Aorta (tissue), 5 donors: ENCODE results near the gene THEM4. TPM values are rescaled to one million over a fixed set of nuclear protein-coding genes. Genes with fewer than 3 reads are reported as not detected.

Experiments
- ATAC-seq: fragments of 200-7000 bp; cut with Tn5 transposase; one replicate; pipeline ENCODE4 v1.9.1; 2022; ENCODE audit warnings: moderate library complexity; ENCODE audit not compliant: low FRiP score
- DNase-seq, 2 donors: peaks; one replicate each; pipeline ENCODE4 v3.0.0-alpha.2; 2020
- H3K27ac ChIP-seq, 2 donors: one replicate each; pipeline ENCODE4 v1.5.1; 2013; ENCODE audit warnings: low read length in 2 of 2, mild to moderate bottlenecking in 2 of 2, moderate library complexity in 2 of 2, control low read depth in 1 of 2, inconsistent platforms in 1 of 2, low read depth in 1 of 2
- H3K27me3 ChIP-seq, 2 donors: one replicate each; pipeline ENCODE4 v1.6.1; 2013; ENCODE audit warnings: control low read depth in 1 of 2, low read length in 1 of 2, mild to moderate bottlenecking in 1 of 2, moderate library complexity in 1 of 2; ENCODE audit not compliant: insufficient read depth in 2 of 2, control insufficient read depth in 1 of 2
- H3K36me3 ChIP-seq, 2 donors: one replicate each; pipeline ENCODE4 v1.6.1; 2013; ENCODE audit warnings: control low read depth in 1 of 2, low read length in 1 of 2, mild to moderate bottlenecking in 1 of 2; ENCODE audit not compliant: insufficient read depth in 2 of 2, control insufficient read depth in 1 of 2
- H3K4me1 ChIP-seq, 2 donors: one replicate each; pipeline ENCODE4 v1.6.1; 2013; ENCODE audit warnings: low read length in 2 of 2, control low read depth in 1 of 2, mild to moderate bottlenecking in 1 of 2, moderate library complexity in 1 of 2; ENCODE audit not compliant: insufficient read depth in 2 of 2, control insufficient read depth in 1 of 2
- H3K4me3 ChIP-seq, 2 donors: one replicate each; pipeline ENCODE4 v1.5.1; 2013; ENCODE audit warnings: low read length in 2 of 2, control low read depth in 1 of 2, mild to moderate bottlenecking in 1 of 2
- H3K9me3 ChIP-seq: one replicate; pipeline ENCODE4 v1.6.1; 2013; ENCODE audit warnings: mild to moderate bottlenecking, low read length; ENCODE audit not compliant: control insufficient read depth
- WGBS, 2 donors: extraction: QIAGEN DNeasy Blood & Tissue Kit; methylation state at CpG; one replicate each; pipeline ENCODE4 v1.1.7; 2013; 5-methylcytosine and 5-hydroxymethylcytosine counted together
- intact Hi-C, 2 donors: fragments of 100-400 bp; cut with DNase I; formaldehyde crosslinking; loops; one replicate each; pipeline versions ENCODE4 v1.14.2 to v1.15.0; 2022
- polyA plus RNA-seq, 2 donors: library from polyadenylated mRNA; stranded (reverse); fragments of 200-250 nt; gene quantifications; one replicate each; pipeline ENCODE4 v1.2.3, GENCODE V29; 2013
- total RNA-seq, 2 donors: library from RNA; stranded (reverse); fragmentation: NEBNext Ultra II Directional; extraction: Animal tissue kit (Norgen Biotek cat#: 25700); gene quantifications; one replicate each; pipeline ENCODE4 v1.2.1, GENCODE V29; 2021
- donor health status: healthy with polysubstance abuse.
- donor health status: Bipolar disorder and iron deficiency.
- donor health status: DM: no; HTN: no; CAD: no.
- donor health status: DM: no; HTN: no; CAD: no.
- donor health status: DM: yes; HTN: yes; CAD: no.

Gene THEM4
- total and polyA plus RNA-seq, 4 donors = 3.8 to 17.5 (median 12.0) TPM

DNA sequence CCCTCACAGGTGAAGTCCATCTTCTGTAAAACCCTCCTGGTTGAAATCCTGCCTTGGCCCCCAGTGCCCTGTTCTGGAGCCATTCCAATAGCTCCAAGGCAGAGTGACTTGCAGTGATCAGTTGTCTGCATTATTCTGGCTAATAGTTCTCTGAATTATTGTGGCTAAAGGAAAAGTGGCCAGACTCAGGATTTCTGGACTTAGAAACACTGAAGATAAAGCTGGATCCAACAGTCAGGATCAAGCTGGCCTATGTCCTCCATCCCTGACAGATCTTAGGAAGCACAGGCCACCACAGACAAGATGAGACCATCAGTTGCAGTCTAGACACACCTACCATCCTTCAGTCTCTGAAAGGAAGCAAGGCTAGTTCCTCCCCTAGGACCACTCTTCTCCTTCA lies 68.9 kb downstream of the THEM4 start:
- DNase-seq (no peak), ATAC-seq (no peak)
- H3K27me3 ChIP-seq = no peaks in the 10 kb centered on the region
- H3K4me3 ChIP-seq = no peak overlapping the region
- H3K27ac ChIP-seq = no peak overlapping the region
- H3K4me1 ChIP-seq = no peaks in the 10 kb centered on the region
- H3K36me3 ChIP-seq = no peaks in the 10 kb centered on the region
- H3K9me3 ChIP-seq = no peaks in the 10 kb centered on the region
- intact Hi-C loops = no loop called here

DNA sequence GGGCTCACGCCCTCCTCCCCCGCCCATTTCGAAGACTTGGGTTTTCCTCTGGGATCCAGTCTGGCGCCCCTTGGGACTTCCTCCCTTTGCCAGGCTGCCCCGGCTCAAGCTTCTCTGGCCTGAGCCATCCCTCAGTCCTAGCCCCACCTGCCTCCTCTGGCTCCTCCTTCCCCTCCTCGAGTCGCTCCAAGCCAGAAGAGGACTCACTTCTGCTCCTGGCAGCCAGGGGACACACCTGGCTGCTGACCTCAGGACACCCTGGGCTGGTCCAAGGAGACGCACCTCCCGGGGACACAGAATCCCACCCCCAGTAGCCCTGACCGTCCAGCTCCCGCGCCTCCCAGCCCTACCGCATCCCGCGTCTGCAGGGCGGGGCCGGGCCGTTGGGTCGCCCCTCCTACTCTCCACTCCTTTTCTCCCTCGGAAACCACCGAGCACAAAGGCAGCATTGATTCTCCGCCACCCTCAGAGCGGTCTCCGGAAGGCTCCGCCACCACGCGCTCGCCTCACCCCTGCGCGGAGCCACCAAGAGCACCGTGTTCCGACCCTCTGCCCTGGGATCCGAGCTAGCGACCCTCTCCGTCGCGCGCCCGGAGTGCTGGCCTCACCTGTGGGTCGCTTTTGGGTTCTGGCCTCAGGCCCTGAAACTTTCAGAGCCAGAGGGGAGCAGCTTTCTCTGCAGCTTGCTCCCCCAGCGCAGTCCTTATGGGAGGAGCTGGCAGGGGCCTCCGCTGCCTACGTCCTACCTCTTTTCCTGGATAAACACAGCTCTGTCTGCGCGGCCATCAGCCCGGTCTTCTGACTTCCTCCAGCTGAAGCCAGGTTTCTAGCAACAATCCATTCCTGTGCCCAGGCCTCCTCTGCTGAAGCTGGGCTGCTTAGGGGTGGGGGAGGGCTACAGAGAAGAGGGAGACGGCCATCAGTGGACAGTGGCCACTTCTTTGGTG lies 69.6 kb downstream of the THEM4 start, which contains the start of gene C2CD4D:
Gene C2CD4D, minus strand, starts transcription at position 364 of the 947 bp plus-strand sequence. CDS start 831 bp downstream, outside the sequence.
- Histone ChIP-seq H3K9me3 (no peaks in the 10 kb centered on the region), H3K36me3 (no peaks in the 10 kb centered on the region), H3K27ac (no peak within 1 kb of the TSS), H3K27me3 (no peaks in the 10 kb centered on the region), H3K4me1 (no peaks in the 10 kb centered on the region), H3K4me3 (peak within 1 kb of the TSS; percentile 11 to 41)
- DNase-seq (peak in 1 of 2 donors; percentile 50), ATAC-seq (peak; percentile 56)
- 5 to 8% methylated on average over 43 to 47 of the region's 47 CpGs for WGBS, 2 donors
- intact Hi-C loops = no loop called here

DNA sequence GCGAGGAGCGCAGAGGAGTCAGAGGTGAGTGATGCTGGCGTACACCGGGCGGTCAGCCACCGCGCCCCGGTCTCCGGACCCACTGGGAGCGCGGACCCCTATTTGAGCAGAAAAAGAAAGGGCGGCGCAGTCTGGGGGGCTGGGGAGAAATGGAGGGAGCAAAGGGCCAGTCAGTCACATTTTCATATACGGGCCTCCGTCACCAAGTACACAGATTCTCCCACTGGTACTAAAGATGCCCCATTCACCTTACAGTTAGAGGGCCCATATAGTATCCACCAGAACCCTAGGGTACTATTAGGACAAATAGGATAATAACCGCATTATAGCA lies 70.3 kb downstream of the THEM4 start:
- Histone ChIP-seq H3K27me3 (no peaks in the 10 kb centered on the region), H3K27ac (no peak overlapping the region), H3K36me3 (no peaks in the 10 kb centered on the region), H3K9me3 (no peaks in the 10 kb centered on the region), H3K4me3 (no peak overlapping the region), H3K4me1 (no peaks in the 10 kb centered on the region)
- intact Hi-C loops = no loop called here
- DNase-seq (no peak), ATAC-seq (peak; percentile 13)
- WGBS, 2 donors = 7 to 13% methylated on average over 16 of the region's 16 CpGs

DNA sequence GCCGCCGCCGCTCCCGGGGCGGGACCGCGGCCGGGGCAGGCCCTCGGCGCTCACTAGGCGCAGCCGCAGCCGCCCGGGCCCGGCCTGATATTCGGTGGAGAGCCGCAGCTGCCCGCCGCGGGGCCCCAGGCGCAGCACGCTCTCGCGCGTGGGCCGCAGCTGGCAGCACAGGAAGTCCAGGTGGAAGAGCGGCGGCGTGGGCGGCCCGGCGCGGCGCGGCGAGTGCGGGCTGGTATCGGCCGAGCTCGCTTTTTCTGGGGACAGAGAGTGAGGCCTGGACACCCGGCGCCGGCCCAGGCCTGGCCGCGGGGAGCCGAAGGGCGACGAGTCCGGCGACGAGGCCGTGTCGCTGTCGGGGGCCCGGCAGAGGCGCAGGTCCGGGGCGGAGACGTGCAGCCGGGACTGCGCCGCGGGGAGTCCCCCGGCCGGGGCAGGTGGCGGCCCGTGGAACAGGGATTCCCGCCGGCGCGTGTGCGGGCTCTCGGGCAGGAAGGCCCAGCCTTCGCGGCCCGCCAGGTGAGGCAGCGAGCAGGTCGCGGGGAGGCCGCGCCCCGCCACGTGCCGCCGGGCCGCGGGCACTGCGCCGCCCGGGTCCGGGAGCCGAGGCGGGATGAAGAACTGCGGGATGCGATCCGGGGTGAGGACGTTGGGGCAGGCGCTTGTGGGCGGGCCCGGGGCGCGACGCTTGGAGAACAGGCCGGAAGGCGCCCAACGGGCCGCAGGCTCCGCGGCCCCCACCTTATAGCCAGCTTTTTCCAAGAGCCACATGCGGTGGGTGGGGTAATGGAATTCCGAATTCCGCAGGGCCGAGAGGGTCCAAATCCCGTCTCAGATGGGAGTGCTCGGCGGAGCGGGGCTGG lies 70.9 kb downstream of the THEM4 start:
- no peak overlapping the region for H3K27ac ChIP-seq
- WGBS, 2 donors = 1 to 3% methylated on average over 94 to 117 of the region's 117 CpGs
- no peak for DNase-seq

DNA sequence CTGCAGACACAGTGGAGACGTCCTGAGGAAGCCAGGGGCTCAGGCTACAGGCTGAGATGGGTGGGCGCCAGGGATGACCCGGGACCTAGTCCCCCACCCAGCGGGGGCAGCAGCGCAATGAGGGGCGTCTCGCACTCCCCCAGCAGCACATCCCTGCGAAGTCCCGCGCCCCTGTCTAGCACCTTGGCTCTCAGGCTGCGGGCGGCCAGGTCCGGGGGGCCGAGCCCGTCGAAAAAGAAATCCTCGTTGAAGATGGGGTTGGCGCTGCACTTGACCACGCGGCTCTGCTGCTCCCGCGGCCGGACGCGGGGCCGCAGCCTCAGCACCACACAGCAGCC lies 71.5 kb downstream of the THEM4 start:
- 4 to 5% methylated on average over 21 to 26 of the region's 26 CpGs for WGBS, 2 donors
- H3K4me1 ChIP-seq = no peaks in the 10 kb centered on the region
- ATAC-seq (peak; percentile 2), DNase-seq (no peak)
- H3K9me3 ChIP-seq = no peaks in the 10 kb centered on the region
- intact Hi-C loops = no loop called here
- H3K27me3 ChIP-seq = no peaks in the 10 kb centered on the region
- no peak overlapping the region for H3K27ac ChIP-seq
- no peaks in the 10 kb centered on the region for H3K36me3 ChIP-seq
- H3K4me3 ChIP-seq = peak overlapping the region; percentile 41 to 42

More for the DNA sequence above, 70.9 kb downstream of the THEM4 start:
- Histone ChIP-seq H3K4me1 (no peaks in the 10 kb centered on the region), H3K36me3 (no peaks in the 10 kb centered on the region), H3K27me3 (no peaks in the 10 kb centered on the region), H3K9me3 (no peaks in the 10 kb centered on the region), H3K4me3 (peak overlapping the region; percentile 41 to 42)
- peak; percentile 27 for ATAC-seq
- intact Hi-C loops = no loop called here

DNA sequence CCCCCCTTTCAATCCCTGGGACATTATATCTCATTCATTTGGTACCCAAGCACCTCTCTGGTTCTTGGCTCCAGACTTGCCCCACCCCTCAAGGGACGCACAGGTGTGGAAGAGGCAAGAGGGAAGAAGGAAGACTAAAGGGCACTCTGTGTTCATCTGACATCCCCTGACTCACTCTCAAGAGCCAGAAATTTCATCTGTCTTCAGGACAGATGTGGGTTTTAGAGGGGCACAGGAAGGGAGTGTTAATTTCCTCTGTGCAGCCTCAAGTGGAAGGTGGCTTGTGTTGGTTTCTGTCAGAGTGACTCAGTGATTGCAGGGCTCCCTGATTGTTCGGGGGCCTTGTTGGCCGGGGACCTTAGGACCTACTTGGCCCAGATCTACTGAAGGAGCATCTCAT lies 72.1 kb downstream of the THEM4 start:
- no peak for ATAC-seq
- H3K4me1 ChIP-seq = no peaks in the 10 kb centered on the region
- DNase-seq = no peak
- no peak overlapping the region for H3K27ac ChIP-seq
- no peaks in the 10 kb centered on the region for H3K27me3 ChIP-seq
- no peaks in the 10 kb centered on the region for H3K9me3 ChIP-seq
- 64 to 68% methylated on average over 3 of the region's 3 CpGs for WGBS, 2 donors
- H3K4me3 ChIP-seq = no peak overlapping the region
- H3K36me3 ChIP-seq = no peaks in the 10 kb centered on the region
- intact Hi-C loops = no loop called here

DNA sequence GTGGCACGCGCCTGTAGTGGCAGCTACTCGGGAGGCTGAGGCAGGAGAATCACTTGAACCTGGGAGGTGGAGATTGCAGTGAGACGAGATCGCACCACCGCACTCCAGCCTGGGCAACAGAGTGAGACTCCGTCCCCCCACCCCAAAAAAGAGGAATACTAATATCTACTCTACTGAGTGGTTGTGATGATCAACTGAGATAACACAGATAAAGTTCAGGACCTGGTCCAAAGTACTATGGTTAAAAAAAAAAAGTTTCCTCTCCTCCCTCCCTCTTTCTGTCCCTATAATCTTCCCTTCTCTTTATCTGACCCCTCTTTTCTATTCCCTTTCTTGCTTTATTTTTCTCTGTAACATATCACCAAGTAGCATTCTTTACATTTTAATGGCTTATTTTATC lies 73.7 kb downstream of the THEM4 start:
- intact Hi-C loops = no loop called here
- no peak for DNase-seq
- no peak overlapping the region for H3K4me3 ChIP-seq
- ATAC-seq = no peak
- no peaks in the 10 kb centered on the region for H3K27me3 ChIP-seq
- WGBS, 2 donors = 94 to 97% methylated on average over 7 of the region's 7 CpGs
- H3K4me1 ChIP-seq = no peaks in the 10 kb centered on the region
- H3K9me3 ChIP-seq = no peaks in the 10 kb centered on the region
- no peak overlapping the region for H3K27ac ChIP-seq
- H3K36me3 ChIP-seq = no peaks in the 10 kb centered on the region

DNA sequence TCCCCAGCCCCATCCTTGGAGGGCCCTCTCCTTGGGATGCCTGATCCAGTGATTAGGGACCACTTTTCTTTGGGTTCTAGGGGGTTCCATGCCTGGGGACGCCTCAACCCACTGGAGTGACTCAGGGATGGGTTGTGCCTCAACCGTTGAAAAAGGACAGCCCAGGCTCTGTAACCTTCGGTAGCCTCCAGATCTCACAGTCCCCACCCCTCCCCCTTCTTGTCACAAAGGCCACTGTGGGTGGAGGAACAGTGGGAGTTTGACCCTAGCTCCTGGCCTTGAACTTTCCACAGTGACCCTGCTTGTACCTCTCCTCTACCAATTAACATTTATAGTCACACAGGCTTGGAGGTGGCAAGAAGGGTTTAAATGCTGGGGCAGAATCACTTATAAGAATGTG lies 75.1 kb downstream of the THEM4 start:
- no peaks in the 10 kb centered on the region for H3K9me3 ChIP-seq
- WGBS, 2 donors = 64 to 72% methylated on average over 3 of the region's 3 CpGs
- no peak overlapping the region for H3K4me3 ChIP-seq
- DNase-seq = no peak
- ATAC-seq = no peak
- no peaks in the 10 kb centered on the region for H3K4me1 ChIP-seq
- intact Hi-C loops = no loop called here
- no peak overlapping the region for H3K27ac ChIP-seq
- H3K36me3 ChIP-seq = no peaks in the 10 kb centered on the region
- H3K27me3 ChIP-seq = no peaks in the 10 kb centered on the region
